K562 (cell line): ENCODE measurements around the gene EVPL.

ENCODE experiments used
- CTCF ChIP-seq, 3 experiments: IDR thresholded peaks in 2 of 3; conservative IDR thresholded peaks in 1 of 3; 2 replicates each; pipeline ENCODE4 v1.5.1; 2011 to 2012; ENCODE audit warnings: low read length in 3 of 3, mild to moderate bottlenecking in 3 of 3, control low read depth in 2 of 3, improper control_type of control experiment in 1 of 3, inconsistent platforms in 1 of 3, low read depth in 1 of 3, mixed read lengths in 1 of 3, moderate library complexity in 1 of 3; ENCODE audit not compliant: insufficient read depth in 2 of 3
- ELF1 ChIP-seq: fragments of 200-800 bp; sonication (Bioruptor generic); IDR thresholded peaks from 2 replicates; pipeline ENCODE4 v1.6.1; 2016; ENCODE audit warnings: missing genetic modification characterization, missing compliant biosample characterization
- KLF13 ChIP-seq: fragments of 450-650 bp; IDR thresholded peaks from 2 replicates; pipeline ENCODE4 v1.6.1; 2016; ENCODE audit warnings: missing genetic modification characterization, low read depth, mild to moderate bottlenecking, missing compliant biosample characterization, moderate library complexity, borderline replicate concordance
- MED1 ChIP-seq: sonication (generic); formaldehyde crosslinking; IDR thresholded peaks from 2 replicates; pipeline ENCODE4 v1.8.1; 2023; ENCODE audit warnings: missing genetic modification reagents, borderline replicate concordance
- ZNF121 ChIP-seq: sonication (generic); formaldehyde crosslinking; conservative IDR thresholded peaks from 2 replicates; pipeline ENCODE4 v1.8.0; 2022; ENCODE audit warnings: missing genetic modification reagents

GRCh38 chr17:76024353-76024752, 2.8 kb downstream of the EVPL start:
- TF ChIP-seq ELF1 (tag) (no peak), ZNF121 (CRISPR knock-in tag) (no peak), CTCF (IDR thresholded peaks at IDR 0.05 in 2 of 3, conservative IDR thresholded peaks at IDR 0.05 in 1 of 3; ENCODE audit: insufficient read depth in 2 of 3, low read depth in 1 of 3, low read length in 3 of 3) (no peak), KLF13 (tag) (no peak), MED1 (CRISPR knock-in tag) (no peak)
